ENCODE measurements around the gene CUL5. TPM values are rescaled to one million over a fixed set of nuclear protein-coding genes. Genes with fewer than 3 reads are reported as not detected.
"Not testable (repeated sequence)": the region's sequence is repeated elsewhere in the genome, so short reads cannot be mapped to it uniquely, and the experiment has no call there.

Gene CUL5
- polyA plus RNA-seq, 1 experiment = 26.0 TPM

DNA sequence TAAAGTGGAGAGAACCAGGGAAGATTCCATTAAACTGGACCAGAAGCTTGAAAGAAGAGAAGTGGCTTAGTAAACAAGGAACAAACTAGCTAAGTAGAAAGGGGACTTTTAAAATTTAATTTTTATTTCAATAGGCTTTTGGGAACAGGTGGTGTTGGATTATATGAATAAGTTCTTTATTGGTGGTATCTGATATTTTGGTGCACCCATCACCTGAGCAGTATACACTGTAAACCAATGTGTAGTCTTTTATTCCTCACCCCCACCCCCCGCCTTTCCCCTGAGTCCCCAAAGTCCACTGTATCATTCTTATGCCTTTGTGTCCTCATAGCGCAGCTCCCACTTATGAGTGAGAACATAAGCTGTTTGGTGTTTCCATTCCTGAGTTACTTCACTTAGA, 120.1 kb downstream of the CUL5 start:
- CTCF ChIA-PET = no interaction called here
- no peaks in the 10 kb centered on the region for H3K9me3 ChIP-seq (ENCODE audit: control insufficient read depth, insufficient read depth, low read length)
- DNase-seq (ENCODE audit: low read depth, low spot score) = no peak
- H3K27me3 ChIP-seq (ENCODE audit: control insufficient read depth, insufficient read depth, low read length) = no peaks in the 10 kb centered on the region
- H3K4me3 ChIP-seq (ENCODE audit: low read depth, low read length) = no peak overlapping the region
- no peak overlapping the region for H3K27ac ChIP-seq (ENCODE audit: low read depth, low read length)
- TF ChIP-seq, protein P1, sequence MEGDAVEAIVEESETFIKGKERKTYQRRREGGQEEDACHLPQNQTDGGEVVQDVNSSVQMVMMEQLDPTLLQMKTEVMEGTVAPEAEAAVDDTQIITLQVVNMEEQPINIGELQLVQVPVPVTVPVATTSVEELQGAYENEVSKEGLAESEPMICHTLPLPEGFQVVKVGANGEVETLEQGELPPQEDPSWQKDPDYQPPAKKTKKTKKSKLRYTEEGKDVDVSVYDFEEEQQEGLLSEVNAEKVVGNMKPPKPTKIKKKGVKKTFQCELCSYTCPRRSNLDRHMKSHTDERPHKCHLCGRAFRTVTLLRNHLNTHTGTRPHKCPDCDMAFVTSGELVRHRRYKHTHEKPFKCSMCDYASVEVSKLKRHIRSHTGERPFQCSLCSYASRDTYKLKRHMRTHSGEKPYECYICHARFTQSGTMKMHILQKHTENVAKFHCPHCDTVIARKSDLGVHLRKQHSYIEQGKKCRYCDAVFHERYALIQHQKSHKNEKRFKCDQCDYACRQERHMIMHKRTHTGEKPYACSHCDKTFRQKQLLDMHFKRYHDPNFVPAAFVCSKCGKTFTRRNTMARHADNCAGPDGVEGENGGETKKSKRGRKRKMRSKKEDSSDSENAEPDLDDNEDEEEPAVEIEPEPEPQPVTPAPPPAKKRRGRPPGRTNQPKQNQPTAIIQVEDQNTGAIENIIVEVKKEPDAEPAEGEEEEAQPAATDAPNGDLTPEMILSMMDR (IDR thresholded peaks at IDR 0.05; ENCODE audit: low read depth, low read length) = no peak
- POLR2A ChIA-PET = no interaction called here

DNA sequence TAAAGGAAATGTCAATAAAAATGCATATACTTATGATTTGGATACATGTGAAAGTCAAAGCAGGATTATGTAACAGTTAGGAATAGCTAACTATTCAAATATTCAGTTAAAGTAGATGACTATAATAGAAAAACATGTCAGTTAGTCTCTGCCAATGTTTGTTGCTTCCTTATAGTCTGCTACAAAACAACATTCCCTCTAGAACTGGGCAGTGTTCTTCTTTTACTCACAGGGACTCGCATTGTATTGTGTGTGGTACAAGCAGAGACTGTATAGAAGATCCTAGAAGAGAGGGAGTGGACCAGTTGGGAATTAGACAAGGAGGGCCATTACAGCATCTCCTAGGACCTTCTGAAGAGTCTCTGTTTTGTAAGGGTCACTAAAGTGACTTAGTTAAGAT, 123.3 kb downstream of the CUL5 start:
- no peaks in the 10 kb centered on the region for H3K27me3 ChIP-seq (ENCODE audit: control insufficient read depth, insufficient read depth, low read length)
- TF ChIP-seq, protein P1 (IDR thresholded peaks at IDR 0.05; ENCODE audit: low read depth, low read length) = no peak
- H3K27ac ChIP-seq (ENCODE audit: low read depth, low read length) = no peak overlapping the region
- no peaks in the 10 kb centered on the region for H3K9me3 ChIP-seq (ENCODE audit: control insufficient read depth, insufficient read depth, low read length)
- POLR2A ChIA-PET = interaction anchor here (0.6 kb wide), 1 partner anchor 1418 kb away, joined by 4 read pairs; no protein-coding TSS in a partner anchor
- CTCF ChIA-PET = no interaction called here
- H3K4me3 ChIP-seq (ENCODE audit: low read depth, low read length) = no peak overlapping the region
- DNase-seq (ENCODE audit: low read depth, low spot score) = no peak

DNA sequence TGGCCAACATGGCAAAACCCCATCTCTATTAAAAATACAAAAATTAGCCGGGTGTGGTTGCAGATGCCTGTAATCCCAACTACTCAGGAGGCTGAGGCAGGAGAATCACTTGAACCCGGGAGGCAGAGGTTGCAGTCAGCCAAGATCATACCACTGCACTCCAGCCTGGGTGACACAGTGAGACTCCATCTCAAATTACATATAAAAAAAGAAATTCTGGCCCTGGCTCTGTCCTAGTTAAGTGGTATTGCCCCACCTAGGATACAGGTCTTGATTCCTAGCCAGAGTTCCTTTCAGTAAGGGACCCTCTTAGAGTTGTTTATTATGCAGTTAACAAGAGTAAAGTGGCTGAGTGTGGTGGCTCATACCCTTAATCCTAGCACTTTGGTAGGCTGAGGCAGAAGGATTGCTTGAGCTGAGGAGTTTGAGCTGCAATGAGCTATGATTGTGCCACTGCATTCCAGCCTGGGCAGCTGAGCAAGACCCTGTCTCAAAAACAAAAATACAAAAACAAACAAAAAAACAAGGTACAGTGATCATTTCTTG, 124.4 kb downstream of the CUL5 start:
- DNase-seq (ENCODE audit: low read depth, low spot score); H3K4me3 ChIP-seq (ENCODE audit: low read depth, low read length); CTCF ChIA-PET; H3K9me3 ChIP-seq (ENCODE audit: control insufficient read depth, insufficient read depth, low read length); H3K27me3 ChIP-seq (ENCODE audit: control insufficient read depth, insufficient read depth, low read length); POLR2A ChIA-PET; H3K27ac ChIP-seq (ENCODE audit: low read depth, low read length): not testable (repeated sequence)

DNA sequence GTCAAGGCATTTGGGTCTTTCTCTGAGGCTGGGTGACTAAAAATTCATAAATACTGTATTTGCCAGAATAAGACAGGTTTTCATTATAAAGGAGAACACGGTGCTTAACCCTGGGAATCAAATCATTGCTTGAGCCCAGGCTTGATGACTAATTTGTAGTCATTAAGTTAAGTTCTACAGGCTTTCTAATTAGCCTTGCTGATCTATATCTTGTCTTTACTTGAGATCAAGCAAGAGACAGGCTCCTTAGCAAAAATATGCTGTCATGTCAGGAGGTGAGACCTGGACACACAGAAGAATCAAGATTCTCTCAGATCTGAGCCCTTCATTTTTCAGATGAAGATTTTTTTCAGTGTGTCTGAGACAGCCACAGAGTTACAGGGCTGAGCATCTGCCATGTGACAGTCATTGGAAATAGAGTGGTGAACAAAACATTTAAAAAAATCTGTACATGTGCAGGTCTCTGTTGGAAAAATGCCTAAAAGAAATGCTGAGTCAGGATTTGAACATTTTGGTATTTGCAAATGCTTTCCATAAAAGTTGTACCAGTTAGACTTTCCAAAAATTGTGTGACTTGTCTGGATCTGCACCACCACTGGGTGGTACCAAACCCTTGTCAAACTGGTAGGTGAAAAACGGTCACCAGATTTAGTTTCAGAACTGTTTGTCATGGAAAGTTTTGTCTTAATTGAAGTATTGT, 127.3 kb downstream of the CUL5 start:
- H3K27ac ChIP-seq (ENCODE audit: low read depth, low read length) = no peak overlapping the region
- TF ChIP-seq, protein P1 (IDR thresholded peaks at IDR 0.05; ENCODE audit: low read depth, low read length) = no peak
- CTCF ChIA-PET = interaction anchor here (0.7 kb wide), 1 partner anchor 14 kb away, joined by 4 read pairs; no protein-coding TSS in a partner anchor

DNA sequence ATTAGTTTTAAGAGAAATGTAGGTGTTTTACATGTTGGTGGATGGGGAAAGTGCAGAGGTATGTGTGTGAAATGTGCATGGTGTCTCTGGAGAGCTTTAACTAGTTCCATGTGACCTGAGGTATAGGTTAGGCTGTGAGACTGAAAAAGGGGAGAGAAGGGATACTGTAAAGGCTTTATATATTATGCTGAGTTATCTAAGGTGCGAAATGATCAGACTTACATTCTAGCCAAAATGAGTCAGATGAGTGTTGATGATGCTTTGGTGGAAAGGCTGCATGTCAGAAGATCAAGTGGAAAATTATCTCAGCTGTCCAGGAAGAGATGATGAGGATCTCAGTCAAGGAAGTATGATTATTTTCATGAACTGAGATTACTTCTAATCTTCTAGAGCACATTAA, 128.5 kb downstream of the CUL5 start:
- TF ChIP-seq, protein P1 (IDR thresholded peaks at IDR 0.05; ENCODE audit: low read depth, low read length) = no peak
- CTCF ChIA-PET = no interaction called here
- Histone ChIP-seq H3K27ac (ENCODE audit: low read depth, low read length) (no peak overlapping the region), H3K9me3 (ENCODE audit: control insufficient read depth, insufficient read depth, low read length) (no peaks in the 10 kb centered on the region), H3K4me3 (ENCODE audit: low read depth, low read length) (no peak overlapping the region), H3K27me3 (ENCODE audit: control insufficient read depth, insufficient read depth, low read length) (no peaks in the 10 kb centered on the region)
- no peak for DNase-seq (ENCODE audit: low read depth, low spot score)
- POLR2A ChIA-PET = no interaction called here

More for the DNA sequence above, 127.3 kb downstream of the CUL5 start:
- H3K27me3 ChIP-seq (ENCODE audit: control insufficient read depth, insufficient read depth, low read length) = no peaks in the 10 kb centered on the region
- no peaks in the 10 kb centered on the region for H3K9me3 ChIP-seq (ENCODE audit: control insufficient read depth, insufficient read depth, low read length)
- POLR2A ChIA-PET = no interaction called here
- DNase-seq (ENCODE audit: low read depth, low spot score) = no peak
- H3K4me3 ChIP-seq (ENCODE audit: low read depth, low read length) = no peak overlapping the region

All from AG04450 (cell line).